Hepatic stellate cell (primary cell): ENCODE data around the gene HSD17B1.
"Not testable (repeated sequence)": the region's sequence is repeated elsewhere in the genome, so short reads cannot be mapped to it uniquely, and the experiment has no call there.

Source experiments
- DNase-seq: peaks from one replicate; pipeline ENCODE4 v3.0.0; 2011; ENCODE audit warnings: low spot score

The HSD17B1 gene, protein sequence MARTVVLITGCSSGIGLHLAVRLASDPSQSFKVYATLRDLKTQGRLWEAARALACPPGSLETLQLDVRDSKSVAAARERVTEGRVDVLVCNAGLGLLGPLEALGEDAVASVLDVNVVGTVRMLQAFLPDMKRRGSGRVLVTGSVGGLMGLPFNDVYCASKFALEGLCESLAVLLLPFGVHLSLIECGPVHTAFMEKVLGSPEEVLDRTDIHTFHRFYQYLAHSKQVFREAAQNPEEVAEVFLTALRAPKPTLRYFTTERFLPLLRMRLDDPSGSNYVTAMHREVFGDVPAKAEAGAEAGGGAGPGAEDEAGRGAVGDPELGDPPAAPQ

DNA sequence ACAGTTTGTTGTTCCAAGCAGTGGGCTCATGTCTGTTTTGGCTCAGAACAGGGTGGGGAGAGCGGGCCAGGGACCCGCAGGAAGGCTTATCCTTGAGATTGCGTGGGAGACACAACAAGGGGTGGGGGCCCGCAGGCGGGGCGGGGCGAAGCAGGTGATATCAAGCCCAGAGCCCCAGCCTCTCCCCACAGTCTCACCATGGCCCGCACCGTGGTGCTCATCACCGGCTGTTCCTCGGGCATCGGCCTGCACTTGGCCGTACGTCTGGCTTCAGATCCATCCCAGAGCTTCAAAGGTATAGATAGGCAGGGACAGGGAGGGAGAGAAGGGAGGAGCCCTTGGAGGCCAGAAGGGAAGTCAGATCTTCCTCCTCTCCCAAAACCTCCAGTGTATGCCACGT, at the start of gene HSD17B1:
HSD17B1 (plus strand) TSS at position 188 of the 400 bp plus-strand sequence; CDS start at position 199, 11 bp downstream.
- DNase-seq, result not testable (repeated sequence)

DNA sequence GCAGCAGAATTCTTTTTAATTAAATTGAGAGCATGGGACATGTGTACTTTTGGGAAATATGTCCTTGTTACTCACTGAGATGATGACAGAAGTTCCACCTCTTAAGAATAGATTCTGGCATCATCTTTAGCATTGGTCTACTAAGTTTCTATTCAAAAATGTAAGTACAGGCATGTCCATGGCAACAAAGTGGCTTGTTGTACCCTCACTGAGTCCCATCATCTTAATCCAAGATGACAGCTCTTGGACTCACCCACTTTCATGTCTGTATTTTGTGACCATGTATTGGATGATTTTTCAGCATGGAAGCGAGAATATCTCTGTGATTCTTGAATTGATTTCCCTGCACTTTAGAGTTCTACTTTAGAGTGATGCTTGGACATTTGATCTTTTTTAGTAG, 49.8 kb upstream of the HSD17B1 start:
- no peak for DNase-seq

DNA sequence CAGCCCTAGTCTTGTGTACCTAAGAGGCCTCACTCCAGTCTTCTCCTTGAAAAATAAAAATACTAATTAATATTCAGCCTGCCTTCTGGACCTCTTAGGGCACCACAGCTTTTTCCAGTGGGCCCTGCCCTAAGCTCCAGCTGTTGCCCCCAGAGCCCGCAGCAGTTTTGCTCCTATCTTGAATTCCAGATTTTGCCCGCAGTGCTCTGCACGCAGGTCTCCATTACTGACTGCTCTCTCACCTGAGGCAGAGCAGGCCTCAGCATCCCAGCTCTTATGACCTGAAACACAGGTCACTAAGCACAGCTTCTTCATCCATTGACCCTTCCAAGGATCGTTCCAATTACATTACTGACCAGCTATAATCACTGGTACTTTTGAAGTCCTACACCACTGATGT, 45.1 kb upstream of the HSD17B1 start:
- no peak for DNase-seq

- DNase-seq, result no peak
These were observed 44.1 kb upstream of the HSD17B1 start for GRCh38 chr17:42508426-42509165.

GRCh38 chr17:42509409-42509808, 43.3 kb upstream of the HSD17B1 start:
- DNase-seq, result no peak

- no peak for DNase-seq
These were observed 42.9 kb upstream of the HSD17B1 start for GRCh38 chr17:42509841-42510240.

GRCh38 chr17:42512246-42512645, 40.5 kb upstream of the HSD17B1 start:
- DNase-seq, result no peak

- no peak for DNase-seq
These were observed 39.9 kb upstream of the HSD17B1 start for GRCh38 chr17:42512733-42513251.

- no peak for DNase-seq
These were observed 39.0 kb upstream of the HSD17B1 start for GRCh38 chr17:42513686-42514085.

- no peak for DNase-seq
These were observed 38.4 kb upstream of the HSD17B1 start for GRCh38 chr17:42514279-42514678.

DNA sequence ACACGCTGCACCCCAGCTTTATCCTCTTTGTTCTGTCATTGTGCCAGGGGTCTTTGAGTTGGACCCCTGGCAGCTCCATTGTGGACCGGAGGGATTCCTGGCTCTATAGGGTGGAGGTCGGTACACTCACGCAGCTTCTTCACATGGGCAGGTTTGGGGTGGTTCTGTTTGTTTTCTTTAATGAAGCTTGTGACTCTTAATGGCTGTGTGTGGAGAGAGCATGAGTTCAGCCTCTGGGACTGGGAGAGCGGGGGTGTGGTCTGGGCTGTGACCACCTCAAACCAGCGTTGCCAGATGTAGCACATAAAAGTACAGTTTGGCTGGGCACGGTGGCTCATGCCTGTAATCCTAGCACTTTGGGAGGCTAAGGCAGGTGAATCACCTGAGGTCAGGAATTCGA, 37.9 kb upstream of the HSD17B1 start:
- DNase-seq, result no peak

GRCh38 chr17:42517516-42517915, 35.2 kb upstream of the HSD17B1 start:
- DNase-seq, result peak; percentile 96

GRCh38 chr17:42518046-42518754, 34.5 kb upstream of the HSD17B1 start:
- peak; percentile 82 for DNase-seq

- no peak for DNase-seq
These were observed 33.8 kb upstream of the HSD17B1 start for GRCh38 chr17:42518755-42519545.

DNA sequence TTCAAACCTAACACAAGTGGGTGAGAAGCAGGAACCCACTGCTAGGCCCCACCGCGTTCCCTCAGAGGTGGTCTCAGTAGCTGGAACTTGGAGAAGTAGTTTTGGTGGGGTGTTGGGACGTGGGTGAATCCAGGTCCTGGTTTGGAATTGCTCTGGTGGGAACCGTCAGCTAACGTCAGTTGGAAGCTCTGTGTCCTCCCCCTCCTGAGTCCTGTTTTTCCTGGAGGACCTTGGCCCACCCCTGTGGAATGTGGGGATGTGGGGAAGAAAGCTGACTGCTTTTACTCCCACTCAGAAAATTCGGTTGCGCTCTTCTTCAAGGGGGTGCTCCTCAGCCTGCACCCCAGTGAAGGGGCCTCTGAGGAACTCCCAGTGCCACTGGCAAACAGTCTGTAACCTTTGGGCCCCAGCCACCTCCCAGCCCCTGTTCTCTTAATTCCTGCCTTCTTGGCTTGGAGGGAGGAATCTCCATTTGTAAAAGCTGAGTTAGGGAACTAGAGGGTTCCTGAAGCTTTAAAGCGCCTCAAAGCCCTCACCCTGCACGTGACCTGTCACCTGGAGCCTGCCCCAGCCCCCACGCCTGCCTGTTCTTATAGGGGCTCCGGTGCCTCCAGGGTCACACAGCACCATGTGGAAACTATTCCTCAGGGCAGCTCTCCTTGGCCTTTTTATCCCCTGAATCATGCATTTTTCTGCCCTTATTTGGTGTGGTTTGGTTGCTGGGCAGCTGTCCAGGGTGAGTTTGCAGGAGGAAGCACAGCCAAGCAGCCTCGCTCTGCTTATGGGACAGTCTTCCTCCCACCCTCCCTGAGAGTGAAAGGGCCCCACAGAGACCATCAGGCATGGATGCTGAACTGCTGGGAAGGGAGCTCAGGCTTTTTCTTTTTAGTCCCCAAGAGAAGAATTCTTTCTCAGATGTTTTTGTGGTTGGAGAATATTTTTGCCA, 32.9 kb upstream of the HSD17B1 start:
- DNase-seq, result peak; percentile 85

DNA sequence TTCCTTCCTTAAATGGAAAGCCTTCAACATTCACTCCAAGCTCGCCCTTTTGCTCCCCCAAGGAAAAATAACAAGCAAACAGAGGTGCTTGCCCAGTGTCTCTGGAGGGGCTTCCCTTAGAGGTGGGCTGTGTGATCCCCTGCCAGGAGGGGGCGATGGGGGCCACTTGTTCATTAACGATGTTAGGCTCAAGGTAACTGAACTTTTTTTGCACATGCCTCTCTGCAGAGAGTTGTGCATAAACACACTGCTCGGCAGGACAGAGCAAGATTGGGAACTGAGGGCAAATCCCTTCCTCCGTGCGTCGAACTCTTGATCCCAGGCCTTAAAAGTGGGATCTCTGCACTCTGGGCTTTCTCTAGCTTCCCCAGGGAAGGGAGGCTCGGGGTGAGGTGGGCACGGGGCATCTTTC, 32.2 kb upstream of the HSD17B1 start:
- DNase-seq, result no peak

DNA sequence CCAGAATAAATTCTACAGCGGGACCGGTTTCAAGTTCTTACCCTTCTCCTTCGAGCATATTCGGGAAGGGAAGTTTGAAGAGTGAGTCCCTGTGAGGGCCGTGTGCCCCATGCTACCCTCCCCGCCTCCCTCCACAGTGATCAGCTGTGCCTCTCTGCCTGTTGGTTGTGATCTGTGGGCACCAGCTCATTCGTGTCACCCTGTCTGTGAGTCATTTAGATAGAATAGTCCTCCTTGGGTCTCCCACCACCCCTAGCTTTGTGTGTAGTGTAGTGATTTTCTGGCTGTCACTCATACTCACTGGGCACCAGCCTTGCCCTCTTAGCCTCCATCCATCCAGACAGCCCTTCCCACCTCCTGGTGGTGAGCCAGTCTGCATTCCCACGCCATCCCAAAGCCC, 31.7 kb upstream of the HSD17B1 start:
- no peak for DNase-seq

DNA sequence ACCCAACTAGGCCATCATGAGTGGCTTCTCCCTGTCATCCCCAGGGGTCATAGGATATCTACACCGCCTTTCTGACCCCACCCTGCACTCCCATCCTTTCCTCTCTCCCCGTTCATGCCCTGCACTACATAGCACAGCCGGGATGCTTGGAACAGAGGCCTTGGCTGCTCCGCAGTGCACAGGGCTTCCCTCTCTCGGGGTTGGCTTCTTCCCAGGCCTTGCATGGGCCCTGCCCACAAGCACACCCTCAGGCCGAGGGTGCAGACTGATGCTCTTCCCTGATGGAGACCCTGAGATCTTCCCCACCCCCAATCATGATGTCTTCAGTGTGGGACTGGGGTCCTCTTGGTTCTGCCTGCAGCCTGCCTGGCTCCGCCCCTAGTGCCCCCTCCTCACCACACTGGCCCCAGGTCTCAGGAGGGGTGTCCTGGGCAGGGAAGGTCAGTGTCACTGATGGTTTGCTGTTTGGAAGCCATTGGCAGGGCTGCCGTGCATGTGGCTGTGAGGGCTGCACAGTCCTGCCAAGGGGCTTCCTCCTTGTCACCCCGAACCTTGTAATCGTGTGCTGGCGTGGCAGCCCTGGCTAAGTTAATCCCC, 31.0 kb upstream of the HSD17B1 start:
- DNase-seq, result no peak

DNA sequence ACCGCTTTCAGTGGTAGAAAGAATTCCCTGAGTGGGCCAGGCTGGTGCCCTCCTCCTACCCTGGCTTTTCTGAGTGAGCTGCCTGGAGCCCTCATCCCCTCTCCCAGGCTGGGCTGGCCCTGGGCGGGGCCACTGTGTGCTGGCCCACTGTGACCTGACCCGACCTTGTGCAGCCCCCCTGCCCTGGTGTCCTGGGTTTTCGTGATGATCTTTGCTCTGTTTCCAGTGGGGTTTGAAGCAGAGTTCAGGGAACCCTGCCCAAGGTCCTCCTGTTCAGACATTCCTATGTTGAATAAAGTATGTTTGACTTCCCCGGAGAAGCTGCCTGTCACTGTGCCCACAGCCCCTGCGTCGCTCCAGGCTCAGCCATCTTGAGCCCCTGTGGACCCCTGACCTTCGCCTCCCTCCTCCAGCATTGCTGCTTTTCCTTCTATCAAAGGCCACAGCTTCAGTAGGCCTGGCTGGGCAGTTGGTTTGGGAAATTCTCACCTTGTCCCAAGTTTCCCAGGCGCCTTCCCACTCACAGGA, 30.4 kb upstream of the HSD17B1 start:
- DNase-seq, result no peak

DNA sequence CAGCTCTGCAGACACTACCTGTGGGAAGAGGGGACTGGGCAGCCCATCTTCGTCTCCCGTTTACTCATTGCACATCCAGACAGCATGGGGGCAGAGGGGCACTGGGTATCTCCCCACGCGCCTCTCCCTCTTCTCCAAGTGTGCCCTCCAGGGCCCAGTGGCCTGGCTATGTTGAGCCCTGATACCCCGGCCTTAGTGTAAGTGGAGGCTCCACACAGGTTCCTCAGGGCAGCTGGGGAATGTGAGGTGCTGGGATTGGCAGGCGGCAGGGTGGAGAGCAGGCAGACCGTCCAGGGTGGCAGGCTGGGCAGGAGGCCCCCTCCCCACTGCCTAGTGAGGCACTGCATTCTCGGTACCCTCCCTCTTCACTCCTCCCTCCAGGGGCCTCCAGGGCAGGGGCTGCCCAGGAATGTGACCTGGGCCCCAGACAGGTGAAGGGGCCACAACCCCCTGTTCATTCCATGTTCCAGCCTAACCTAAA, 29.9 kb upstream of the HSD17B1 start:
- no peak for DNase-seq
